HL-60 (cell line): Measurements from ENCODE around the gene GIGYF1.

Experiments
- DNase-seq, 2 experiments: peaks; one replicate each; pipeline ENCODE4 v3.0.0-alpha.2; 2010 to 2020; ENCODE audit warnings: low read depth in 1 of 2, low spot score in 1 of 2
- H3K27ac ChIP-seq: fragments of 250-450 bp; sonication (Bioruptor Pico); replicated peaks from 2 replicates; pipeline ENCODE4 v1.5.1; 2020; ENCODE audit warnings: mild to moderate bottlenecking, moderate library complexity
- H3K27me3 ChIP-seq: fragments of 250-450 bp; sonication (Bioruptor Pico); 2 replicates; pipeline ENCODE4 v1.5.1; 2021; ENCODE audit warnings: mild to moderate bottlenecking, moderate library complexity; ENCODE audit not compliant: insufficient read depth, poor library complexity, severe bottlenecking
- H3K4me3 ChIP-seq: replicated peaks from 2 replicates; pipeline ENCODE4 v1.5.1; 2011; ENCODE audit warnings: mild to moderate bottlenecking, control low read depth, low read length; ENCODE audit not compliant: insufficient read depth
- CTCF ChIP-seq: IDR thresholded peaks from one replicate; pipeline ENCODE4 v1.5.1; 2011; ENCODE audit warnings: low read length, control low read depth, inconsistent platforms; ENCODE audit not compliant: insufficient read depth
- GABPA ChIP-seq: IDR thresholded peaks from 2 replicates; pipeline ENCODE4 v1.6.1; 2012; ENCODE audit warnings: low read depth
- POLR2AphosphoS5 ChIP-seq: IDR thresholded peaks from 2 replicates; pipeline ENCODE4 v1.6.1; 2012; ENCODE audit warnings: low read depth
- REST ChIP-seq: IDR thresholded peaks from 2 replicates; pipeline ENCODE4 v1.6.1; 2012; ENCODE audit warnings: low read depth; ENCODE audit not compliant: insufficient replicate concordance
- SPI1 ChIP-seq: IDR thresholded peaks from 2 replicates; pipeline ENCODE4 v1.6.1; 2012; ENCODE audit warnings: low read depth, mild to moderate bottlenecking, borderline replicate concordance

GIGYF1 gene

GRCh38 chr7:100696123-100696521, 2.1 kb upstream of the GIGYF1 start:
- Histone ChIP-seq H3K27me3 (peaks cover 5% of the 10 kb centered on the region), H3K27ac (no peak overlapping the region), H3K4me3 (no peak overlapping the region)
- no peak for DNase-seq
- no peak for TF ChIP-seq REST
- no peak for TF ChIP-seq CTCF
- no peak for TF ChIP-seq POLR2AphosphoS5
- TF ChIP-seq GABPA = no peak
- TF ChIP-seq SPI1 = no peak

- DNase-seq = no peak
- TF ChIP-seq POLR2AphosphoS5 (no peak), SPI1 (no peak), CTCF (no peak), GABPA (no peak), REST (no peak)
- Histone ChIP-seq H3K27me3 (peaks cover 5% of the 10 kb centered on the region), H3K4me3 (peak overlapping the region; percentile 65), H3K27ac (peak overlapping the region; percentile 67)
These were observed 545 bp downstream of the GIGYF1 start for GRCh38 chr7:100693312-100694097.

GRCh38 chr7:100692578-100692961, 1.5 kb downstream of the GIGYF1 start:
- Histone ChIP-seq H3K27ac (peak overlapping the region; percentile 67), H3K27me3 (peaks cover 5% of the 10 kb centered on the region), H3K4me3 (peak overlapping the region; percentile 65)
- no peak for DNase-seq
- TF ChIP-seq CTCF (no peak), REST (no peak), SPI1 (no peak), GABPA (no peak), POLR2AphosphoS5 (no peak)
